ENCODE measurements around the gene IL13. TPM values are rescaled to one million over a fixed set of nuclear protein-coding genes. Genes with fewer than 3 reads are reported as not detected.
"Not testable (repeated sequence)": the region's sequence is repeated elsewhere in the genome, so short reads cannot be mapped to it uniquely, and the experiment has no call there.

IL13 gene
- total and polyA plus RNA-seq, 11 donors: 0.34 TPM; not detected in 10

GRCh38 chr5:132687995-132688394 is 30.0 kb downstream of the IL13 start:
- H3K36me3 ChIP-seq: peaks cover 0 to 14% (median 0%) of the 10 kb centered on the region in 9 donors
- TF ChIP-seq POLR2A (IDR thresholded peaks at IDR 0.05): no peak
- TF ChIP-seq CTCF (IDR thresholded peaks at IDR 0.05): no peak
- DNase-seq (no peak), ATAC-seq (no peak)
- peaks cover 0 to 14% (median 0%) of the 10 kb centered on the region in 12 donors for H3K4me1 ChIP-seq
- WGBS, 4 donors: 83 to 95% (median 91%) methylated on average over 5 of the region's 5 CpGs
- no peak overlapping the region for H3K27ac ChIP-seq
- no peak overlapping the region for H3K4me3 ChIP-seq
- no peaks in the 10 kb centered on the region for H3K27me3 ChIP-seq
- H3K9me3 ChIP-seq: no peaks in the 10 kb centered on the region
- intact Hi-C loops (cut with DNase I): no loop called here

GRCh38 chr5:132688536-132689339 is 30.8 kb downstream of the IL13 start:
- 57 to 67% (median 62%) methylated on average over 7 of the region's 7 CpGs for WGBS, 4 donors
- ATAC-seq: no peak

DNA sequence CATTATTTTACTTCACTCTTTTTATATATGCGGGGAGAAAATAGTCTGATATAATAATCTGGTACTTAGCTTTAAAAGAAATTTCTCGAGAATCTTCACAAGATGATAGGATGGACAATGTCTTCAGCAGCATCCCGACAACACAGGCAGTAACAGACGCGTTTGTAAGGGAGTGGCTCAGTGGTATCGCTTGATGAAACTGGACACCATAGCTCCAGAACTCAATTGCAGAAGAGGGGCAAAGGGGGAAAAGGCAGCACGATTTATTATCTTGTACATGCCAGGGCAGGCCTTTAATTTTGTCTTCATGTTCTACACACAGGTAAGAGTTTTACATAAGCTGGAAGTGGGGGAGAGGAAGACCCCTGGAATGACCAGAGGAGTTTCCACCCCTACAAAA is 31.5 kb downstream of the IL13 start:
- no peak for DNase-seq
- Histone ChIP-seq H3K4me1 (peaks cover 0 to 14% (median 0%) of the 10 kb centered on the region in 12 donors), H3K36me3 (peaks cover 0 to 14% (median 0%) of the 10 kb centered on the region in 9 donors), H3K27me3 (no peaks in the 10 kb centered on the region), H3K27ac (no peak overlapping the region), H3K4me3 (no peak overlapping the region), H3K9me3 (no peaks in the 10 kb centered on the region)
- WGBS, 4 donors: 83 to 88% (median 86%) methylated on average over 7 of the region's 7 CpGs
- no peak for ATAC-seq
- intact Hi-C loops (cut with DNase I): no loop called here
- TF ChIP-seq CTCF (IDR thresholded peaks at IDR 0.05): no peak
- TF ChIP-seq POLR2A (IDR thresholded peaks at IDR 0.05): no peak

More at GRCh38 chr5:132688536-132689339, 30.8 kb downstream of the IL13 start:
- DNase-seq: no peak
- H3K4me3 ChIP-seq: no peak overlapping the region
- intact Hi-C loops (cut with DNase I): no loop called here
- H3K27ac ChIP-seq: no peak overlapping the region
- H3K27me3 ChIP-seq: no peaks in the 10 kb centered on the region
- no peak for TF ChIP-seq CTCF (IDR thresholded peaks at IDR 0.05)
- no peak for TF ChIP-seq POLR2A (IDR thresholded peaks at IDR 0.05)
- H3K4me1 ChIP-seq: peaks cover 0 to 14% (median 0%) of the 10 kb centered on the region in 12 donors
- no peaks in the 10 kb centered on the region for H3K9me3 ChIP-seq
- H3K36me3 ChIP-seq: peaks cover 0 to 14% (median 0%) of the 10 kb centered on the region in 9 donors

- WGBS, 4 donors: 95 to 99% (median 98%) methylated on average over 3 of the region's 3 CpGs
- intact Hi-C loops (cut with DNase I): no loop called here
- Histone ChIP-seq H3K4me3 (no peak overlapping the region), H3K4me1 (peaks cover 0 to 14% (median 0%) of the 10 kb centered on the region in 12 donors), H3K36me3 (peaks cover 0 to 18% (median 2%) of the 10 kb centered on the region in 9 donors), H3K27me3 (no peaks in the 10 kb centered on the region), H3K9me3 (no peaks in the 10 kb centered on the region), H3K27ac (no peak overlapping the region)
- DNase-seq (no peak), ATAC-seq (no peak)
- TF ChIP-seq POLR2A (IDR thresholded peaks at IDR 0.05) (no peak), CTCF (IDR thresholded peaks at IDR 0.05) (no peak)
Measured at GRCh38 chr5:132690156-132690555, 32.2 kb downstream of the IL13 start.

DNA sequence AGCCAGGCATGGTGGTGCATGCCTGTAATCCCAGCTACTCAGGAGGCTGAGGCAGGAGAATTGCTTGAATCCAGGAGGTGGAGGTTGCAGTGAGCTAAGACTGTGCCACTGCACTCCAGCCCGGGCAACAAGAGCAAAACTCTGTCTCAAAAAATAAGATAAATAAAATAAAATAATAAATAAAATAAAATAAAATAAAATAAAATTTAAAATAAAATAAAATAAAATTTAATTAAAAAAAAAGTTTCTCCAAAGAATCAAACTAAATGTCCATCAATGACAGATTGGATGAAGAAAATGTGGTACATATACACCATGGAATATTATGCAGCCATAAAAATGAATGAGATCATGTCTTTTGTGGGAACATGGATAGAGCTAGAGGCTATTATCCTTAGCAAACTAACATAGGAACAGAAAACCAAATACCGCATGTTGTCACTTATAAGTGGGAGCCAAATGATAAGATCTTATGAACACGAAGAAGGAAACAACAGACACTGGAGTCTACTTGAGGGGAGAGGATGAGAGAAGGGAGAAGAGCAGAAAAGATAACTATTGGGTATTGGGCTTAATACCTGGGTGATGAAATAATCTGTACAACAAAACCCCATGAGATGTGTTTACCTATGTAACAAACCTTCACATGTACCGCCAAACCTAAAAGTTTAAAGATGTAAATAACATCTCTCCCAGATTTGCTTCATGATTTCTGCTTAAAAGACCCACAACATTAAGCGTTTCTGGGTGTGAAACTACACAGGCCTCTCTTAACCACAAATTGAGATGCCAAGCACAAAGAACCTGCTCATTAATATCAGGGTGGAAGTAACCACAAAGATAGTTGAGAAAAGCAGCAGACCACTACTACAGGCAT is 34.0 kb downstream of the IL13 start:
- H3K27ac ChIP-seq; DNase-seq; H3K9me3 ChIP-seq; intact Hi-C loops (cut with DNase I); ATAC-seq; H3K4me3 ChIP-seq; H3K27me3 ChIP-seq: not testable (repeated sequence)
- H3K4me1 ChIP-seq: peaks cover 0 to 14% (median 0%) of the 10 kb centered on the region in 12 donors
- peaks cover 0 to 34% (median 4%) of the 10 kb centered on the region in 9 donors for H3K36me3 ChIP-seq
- WGBS, 4 donors: 75 to 96% (median 85%) methylated on average over 5 of the region's 5 CpGs

Data from heart left ventricle (tissue), 16 donors.